HepG2 (cell line): Measurements from ENCODE around the gene CBX6. TPM values are rescaled to one million over a fixed set of nuclear protein-coding genes. Genes with fewer than 3 reads are reported as not detected.

Source experiments
- HMG20A ChIP-seq: IDR thresholded peaks from 2 replicates; pipeline ENCODE4 v1.6.1; 2016; ENCODE audit warnings: borderline replicate concordance
- MAZ ChIP-seq, 2 experiments: sonication (generic) in 1 of 2; formaldehyde crosslinking in 1 of 2; IDR thresholded peaks; 2 replicates each; pipeline versions ENCODE4 v1.5.0 to v1.6.1; 2012 to 2020; ENCODE audit warnings: low read depth in 2 of 2, mild to moderate bottlenecking in 2 of 2, borderline replicate concordance in 1 of 2, improper control_type of control experiment in 1 of 2, low read length in 1 of 2, missing genetic modification reagents in 1 of 2, moderate library complexity in 1 of 2
- MEF2D ChIP-seq: sonication (generic); formaldehyde crosslinking; IDR thresholded peaks from 2 replicates; pipeline ENCODE4 v1.5.1; 2020; ENCODE audit warnings: mild to moderate bottlenecking, missing genetic modification reagents
- NR1H2 ChIP-seq: sonication (generic); formaldehyde crosslinking; IDR thresholded peaks from 2 replicates; pipeline ENCODE4 v1.8.1; 2022; ENCODE audit warnings: low read depth, missing genetic modification reagents, borderline replicate concordance
- RFX5 ChIP-seq: IDR thresholded peaks from 2 replicates; pipeline ENCODE4 v1.6.1; 2011; ENCODE audit warnings: low read depth, low read length, improper control_type of control experiment
- SYNCRIP ChIP-seq: fragments of 200-400 bp; formaldehyde crosslinking; IDR thresholded peaks from 2 replicates; pipeline ENCODE4 v1.6.1; 2018; ENCODE audit warnings: mild to moderate bottlenecking, low read depth, low read length; ENCODE audit not compliant: insufficient read depth
- TP53 ChIP-seq: sonication (generic); formaldehyde crosslinking; conservative IDR thresholded peaks from 2 replicates; pipeline ENCODE4 v1.4.0; 2020; ENCODE audit warnings: missing genetic modification reagents
- ZNF549 ChIP-seq: sonication (generic); formaldehyde crosslinking; IDR thresholded peaks from 2 replicates; pipeline ENCODE4 v1.5.0; 2020; ENCODE audit warnings: missing genetic modification reagents
- polyA plus RNA-seq, 8 experiments: library from polyadenylated mRNA; depleted of rRNA in 3 of 8; stranded (reverse) in 7 of 8; unstranded in 1 of 8; fragments of >200 nt; fragmentation: Illumina TruSeq in 4 of 8; extraction: Trizol in 4 of 8; gene quantifications; 2 replicates each; pipeline versions ENCODE4 v1.2.1 to v1.2.3, GENCODE V29; 2011 to 2016; ENCODE audit warnings: low read depth in 4 of 8, missing spikeins in 1 of 8, mixed read lengths in 1 of 8; ENCODE audit not compliant: insufficient read depth in 1 of 8
- total RNA-seq, 5 experiments: library from RNA; depleted of rRNA; stranded (reverse); fragments of >200 nt; fragmentation: Illumina TruSeq; extraction: Trizol; gene quantifications; 2 replicates each; pipeline ENCODE4 v1.2.3, GENCODE V29; 2016; ENCODE audit warnings: low read depth in 1 of 5
- TF ChIP-seq, protein P1 (sequence below): sonication (generic); formaldehyde crosslinking; IDR thresholded peaks from 2 replicates; pipeline ENCODE4 v1.4.0; 2020; ENCODE audit warnings: mild to moderate bottlenecking, missing genetic modification reagents, borderline replicate concordance
- TF ChIP-seq, protein P2 (sequence below): IDR thresholded peaks from 2 replicates; pipeline ENCODE4 v1.6.1; 2012; ENCODE audit warnings: inconsistent platforms
- TF ChIP-seq, protein P3 (sequence below): IDR thresholded peaks from 2 replicates; pipeline ENCODE4 v1.6.1; 2016; ENCODE audit warnings: missing genetic modification reagents, missing compliant biosample characterization
- TF ChIP-seq, protein P4 (sequence below): sonication (generic); formaldehyde crosslinking; IDR thresholded peaks from 2 replicates; pipeline ENCODE4 v1.4.0; 2020; ENCODE audit warnings: low read depth, missing genetic modification reagents
- TF ChIP-seq, protein P5 (sequence below): sonication (generic); formaldehyde crosslinking; IDR thresholded peaks from 2 replicates; pipeline ENCODE4 v1.4.0; 2020; ENCODE audit warnings: missing genetic modification reagents
- TF ChIP-seq, protein P6 (sequence below): sonication (generic); formaldehyde crosslinking; IDR thresholded peaks from 2 replicates; pipeline ENCODE4 v1.4.0; 2020; ENCODE audit warnings: missing genetic modification reagents; ENCODE audit errors: not compliant biosample characterization
- TF ChIP-seq, protein P7 (sequence below): IDR thresholded peaks from 2 replicates; pipeline ENCODE4 v1.4.0; 2020; ENCODE audit warnings: mild to moderate bottlenecking, missing genetic modification reagents

The CBX6 gene
- total and polyA plus RNA-seq, 2 of the 13 experiments (the other 11 are each of a cell fraction or from before 2014, with no cell fraction given), result 1.7 to 6.5 TPM

DNA sequence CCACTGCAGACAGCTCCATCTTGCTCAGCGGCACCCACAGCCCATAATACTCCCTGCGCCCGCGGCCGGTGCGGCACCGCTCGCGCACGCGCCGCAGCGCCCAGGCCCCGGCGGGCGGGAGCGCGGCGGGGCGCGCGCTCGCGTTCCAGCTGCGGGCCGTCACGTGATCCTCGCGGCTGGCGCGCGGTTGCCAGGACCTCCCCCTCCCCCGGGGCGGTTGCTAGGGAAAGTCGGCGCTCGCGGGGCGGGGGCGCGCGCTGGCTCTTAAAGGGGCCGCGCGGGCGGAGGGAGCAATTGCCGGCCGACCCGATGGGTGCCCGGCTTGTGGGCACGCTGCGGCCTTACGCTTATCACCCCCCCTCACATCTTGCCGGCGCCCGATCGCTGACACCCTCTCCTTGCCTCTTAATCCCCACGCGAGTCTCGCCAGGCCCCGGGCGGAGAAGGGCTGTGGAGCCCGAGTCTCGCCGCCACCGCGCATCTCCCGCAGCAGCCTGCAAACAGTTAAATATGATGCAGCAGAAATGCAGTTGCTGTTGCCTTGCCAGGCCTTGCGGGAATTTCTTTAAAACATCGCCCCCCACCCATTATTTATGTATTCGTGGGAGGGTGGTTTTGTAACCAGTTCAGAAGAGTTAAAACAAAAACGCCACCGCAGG lies at the start of gene CBX6 (continued):
- TF ChIP-seq TP53 (CRISPR knock-in tag), result no peak
- peak; percentile 88 for TF ChIP-seq RFX5
- TF ChIP-seq, protein P1, sequence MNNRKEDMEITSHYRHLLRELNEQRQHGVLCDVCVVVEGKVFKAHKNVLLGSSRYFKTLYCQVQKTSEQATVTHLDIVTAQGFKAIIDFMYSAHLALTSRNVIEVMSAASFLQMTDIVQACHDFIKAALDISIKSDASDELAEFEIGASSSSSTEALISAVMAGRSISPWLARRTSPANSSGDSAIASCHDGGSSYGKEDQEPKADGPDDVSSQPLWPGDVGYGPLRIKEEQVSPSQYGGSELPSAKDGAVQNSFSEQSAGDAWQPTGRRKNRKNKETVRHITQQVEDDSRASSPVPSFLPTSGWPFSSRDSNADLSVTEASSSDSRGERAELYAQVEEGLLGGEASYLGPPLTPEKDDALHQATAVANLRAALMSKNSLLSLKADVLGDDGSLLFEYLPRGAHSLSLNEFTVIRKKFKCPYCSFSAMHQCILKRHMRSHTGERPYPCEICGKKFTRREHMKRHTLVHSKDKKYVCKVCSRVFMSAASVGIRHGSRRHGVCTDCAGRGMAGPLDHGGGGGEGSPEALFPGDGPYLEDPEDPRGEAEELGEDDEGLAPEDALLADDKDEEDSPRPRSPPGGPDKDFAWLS (CRISPR knock-in tag), result no peak
- TF ChIP-seq NR1H2 (CRISPR knock-in tag), result no peak
- TF ChIP-seq, protein P2, sequence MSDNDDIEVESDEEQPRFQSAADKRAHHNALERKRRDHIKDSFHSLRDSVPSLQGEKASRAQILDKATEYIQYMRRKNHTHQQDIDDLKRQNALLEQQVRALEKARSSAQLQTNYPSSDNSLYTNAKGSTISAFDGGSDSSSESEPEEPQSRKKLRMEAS, result 0 out of 2 replicates have a peak, but pooled peaks have one; percentile 49
- TF ChIP-seq, protein P3, sequence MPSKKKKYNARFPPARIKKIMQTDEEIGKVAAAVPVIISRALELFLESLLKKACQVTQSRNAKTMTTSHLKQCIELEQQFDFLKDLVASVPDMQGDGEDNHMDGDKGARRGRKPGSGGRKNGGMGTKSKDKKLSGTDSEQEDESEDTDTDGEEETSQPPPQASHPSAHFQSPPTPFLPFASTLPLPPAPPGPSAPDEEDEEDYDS (CRISPR knock-in tag), result no peak
- TF ChIP-seq, protein P4, sequence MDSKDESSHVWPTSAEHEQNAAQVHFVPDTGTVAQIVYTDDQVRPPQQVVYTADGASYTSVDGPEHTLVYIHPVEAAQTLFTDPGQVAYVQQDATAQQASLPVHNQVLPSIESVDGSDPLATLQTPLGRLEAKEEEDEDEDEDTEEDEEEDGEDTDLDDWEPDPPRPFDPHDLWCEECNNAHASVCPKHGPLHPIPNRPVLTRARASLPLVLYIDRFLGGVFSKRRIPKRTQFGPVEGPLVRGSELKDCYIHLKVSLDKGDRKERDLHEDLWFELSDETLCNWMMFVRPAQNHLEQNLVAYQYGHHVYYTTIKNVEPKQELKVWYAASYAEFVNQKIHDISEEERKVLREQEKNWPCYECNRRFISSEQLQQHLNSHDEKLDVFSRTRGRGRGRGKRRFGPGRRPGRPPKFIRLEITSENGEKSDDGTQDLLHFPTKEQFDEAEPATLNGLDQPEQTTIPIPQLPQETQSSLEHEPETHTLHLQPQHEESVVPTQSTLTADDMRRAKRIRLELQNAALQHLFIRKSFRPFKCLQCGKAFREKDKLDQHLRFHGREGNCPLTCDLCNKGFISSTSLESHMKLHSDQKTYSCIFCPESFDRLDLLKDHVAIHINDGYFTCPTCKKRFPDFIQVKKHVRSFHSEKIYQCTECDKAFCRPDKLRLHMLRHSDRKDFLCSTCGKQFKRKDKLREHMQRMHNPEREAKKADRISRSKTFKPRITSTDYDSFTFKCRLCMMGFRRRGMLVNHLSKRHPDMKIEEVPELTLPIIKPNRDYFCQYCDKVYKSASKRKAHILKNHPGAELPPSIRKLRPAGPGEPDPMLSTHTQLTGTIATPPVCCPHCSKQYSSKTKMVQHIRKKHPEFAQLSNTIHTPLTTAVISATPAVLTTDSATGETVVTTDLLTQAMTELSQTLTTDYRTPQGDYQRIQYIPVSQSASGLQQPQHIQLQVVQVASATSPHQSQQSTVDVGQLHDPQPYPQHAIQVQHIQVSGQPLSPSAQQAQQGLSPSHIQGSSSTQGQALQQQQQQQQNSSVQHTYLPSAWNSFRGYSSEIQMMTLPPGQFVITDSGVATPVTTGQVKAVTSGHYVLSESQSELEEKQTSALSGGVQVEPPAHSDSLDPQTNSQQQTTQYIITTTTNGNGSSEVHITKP (CRISPR knock-in tag), result no peak
- TF ChIP-seq HMG20A (CRISPR knock-in tag), result no peak
- no peak for TF ChIP-seq SYNCRIP
- TF ChIP-seq, protein P5, sequence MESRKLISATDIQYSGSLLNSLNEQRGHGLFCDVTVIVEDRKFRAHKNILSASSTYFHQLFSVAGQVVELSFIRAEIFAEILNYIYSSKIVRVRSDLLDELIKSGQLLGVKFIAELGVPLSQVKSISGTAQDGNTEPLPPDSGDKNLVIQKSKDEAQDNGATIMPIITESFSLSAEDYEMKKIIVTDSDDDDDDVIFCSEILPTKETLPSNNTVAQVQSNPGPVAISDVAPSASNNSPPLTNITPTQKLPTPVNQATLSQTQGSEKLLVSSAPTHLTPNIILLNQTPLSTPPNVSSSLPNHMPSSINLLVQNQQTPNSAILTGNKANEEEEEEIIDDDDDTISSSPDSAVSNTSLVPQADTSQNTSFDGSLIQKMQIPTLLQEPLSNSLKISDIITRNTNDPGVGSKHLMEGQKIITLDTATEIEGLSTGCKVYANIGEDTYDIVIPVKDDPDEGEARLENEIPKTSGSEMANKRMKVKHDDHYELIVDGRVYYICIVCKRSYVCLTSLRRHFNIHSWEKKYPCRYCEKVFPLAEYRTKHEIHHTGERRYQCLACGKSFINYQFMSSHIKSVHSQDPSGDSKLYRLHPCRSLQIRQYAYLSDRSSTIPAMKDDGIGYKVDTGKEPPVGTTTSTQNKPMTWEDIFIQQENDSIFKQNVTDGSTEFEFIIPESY, result no peak
- TF ChIP-seq ZNF549 (CRISPR knock-in tag), result no peak
- peak; percentile 78 for TF ChIP-seq MAZ (IDR thresholded peaks at IDR 0.05; ENCODE audit: borderline replicate concordance, low read depth, low read length)
- peak; percentile 95 for TF ChIP-seq MAZ (CRISPR knock-in tag; IDR thresholded peaks at IDR 0.05; ENCODE audit: low read depth)
- no peak for TF ChIP-seq MEF2D (CRISPR knock-in tag)
- TF ChIP-seq, protein P6, sequence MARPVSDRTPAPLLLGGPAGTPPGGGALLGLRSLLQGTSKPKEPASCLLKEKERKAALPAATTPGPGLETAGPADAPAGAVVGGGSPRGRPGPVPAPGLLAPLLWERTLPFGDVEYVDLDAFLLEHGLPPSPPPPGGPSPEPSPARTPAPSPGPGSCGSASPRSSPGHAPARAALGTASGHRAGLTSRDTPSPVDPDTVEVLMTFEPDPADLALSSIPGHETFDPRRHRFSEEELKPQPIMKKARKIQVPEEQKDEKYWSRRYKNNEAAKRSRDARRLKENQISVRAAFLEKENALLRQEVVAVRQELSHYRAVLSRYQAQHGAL, result no peak
- TF ChIP-seq, protein P7, sequence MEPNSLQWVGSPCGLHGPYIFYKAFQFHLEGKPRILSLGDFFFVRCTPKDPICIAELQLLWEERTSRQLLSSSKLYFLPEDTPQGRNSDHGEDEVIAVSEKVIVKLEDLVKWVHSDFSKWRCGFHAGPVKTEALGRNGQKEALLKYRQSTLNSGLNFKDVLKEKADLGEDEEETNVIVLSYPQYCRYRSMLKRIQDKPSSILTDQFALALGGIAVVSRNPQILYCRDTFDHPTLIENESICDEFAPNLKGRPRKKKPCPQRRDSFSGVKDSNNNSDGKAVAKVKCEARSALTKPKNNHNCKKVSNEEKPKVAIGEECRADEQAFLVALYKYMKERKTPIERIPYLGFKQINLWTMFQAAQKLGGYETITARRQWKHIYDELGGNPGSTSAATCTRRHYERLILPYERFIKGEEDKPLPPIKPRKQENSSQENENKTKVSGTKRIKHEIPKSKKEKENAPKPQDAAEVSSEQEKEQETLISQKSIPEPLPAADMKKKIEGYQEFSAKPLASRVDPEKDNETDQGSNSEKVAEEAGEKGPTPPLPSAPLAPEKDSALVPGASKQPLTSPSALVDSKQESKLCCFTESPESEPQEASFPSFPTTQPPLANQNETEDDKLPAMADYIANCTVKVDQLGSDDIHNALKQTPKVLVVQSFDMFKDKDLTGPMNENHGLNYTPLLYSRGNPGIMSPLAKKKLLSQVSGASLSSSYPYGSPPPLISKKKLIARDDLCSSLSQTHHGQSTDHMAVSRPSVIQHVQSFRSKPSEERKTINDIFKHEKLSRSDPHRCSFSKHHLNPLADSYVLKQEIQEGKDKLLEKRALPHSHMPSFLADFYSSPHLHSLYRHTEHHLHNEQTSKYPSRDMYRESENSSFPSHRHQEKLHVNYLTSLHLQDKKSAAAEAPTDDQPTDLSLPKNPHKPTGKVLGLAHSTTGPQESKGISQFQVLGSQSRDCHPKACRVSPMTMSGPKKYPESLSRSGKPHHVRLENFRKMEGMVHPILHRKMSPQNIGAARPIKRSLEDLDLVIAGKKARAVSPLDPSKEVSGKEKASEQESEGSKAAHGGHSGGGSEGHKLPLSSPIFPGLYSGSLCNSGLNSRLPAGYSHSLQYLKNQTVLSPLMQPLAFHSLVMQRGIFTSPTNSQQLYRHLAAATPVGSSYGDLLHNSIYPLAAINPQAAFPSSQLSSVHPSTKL (CRISPR knock-in tag), result peak; percentile 26
